ENCODE measurements around the gene BRSK2.

- TF ChIP-seq NFIC (IDR thresholded peaks at IDR 0.05) (no peak), EP300 (IDR thresholded peaks at IDR 0.05; ENCODE audit: borderline replicate concordance) (no peak), FOXM1 (IDR thresholded peaks at IDR 0.05; ENCODE audit: borderline replicate concordance, low read depth) (no peak)
These were observed 80.4 kb downstream of the BRSK2 start for GRCh38 chr11:1469911-1470680.
